RWPE1 (cell line): ENCODE measurements around the gene GRAP2.

Experiments used
- CTCF ChIA-PET: fragments of 350-600 bp; sonication (Branson Sonifier 250); formaldehyde crosslinking; extraction: SDS; loops from one replicate; lab custom pipeline; 2021; lab: Yijun Ruan, JAX
- POLR2A ChIA-PET: fragments of 400-600 bp; formaldehyde crosslinking; extraction: SDS; loops from one replicate; lab custom pipeline; 2020; ENCODE audit warnings: antibody characterized with exemption; ENCODE audit not compliant: low non-redundant PET; lab: Yijun Ruan, JAX
- DNase-seq: peaks from one replicate; pipeline ENCODE4 v3.0.0; 2012; ENCODE audit warnings: low spot score
- H3K27ac ChIP-seq: fragments of 450-650 bp; 2 replicates; pipeline ENCODE4 v1.5.1; 2017
- TF ChIP-seq, protein P1 (sequence below): fragments of 450-650 bp; conservative IDR thresholded peaks from 2 replicates; pipeline ENCODE4 v1.5.1; 2017; ENCODE audit warnings: low read depth, mild to moderate bottlenecking

Gene GRAP2

DNA sequence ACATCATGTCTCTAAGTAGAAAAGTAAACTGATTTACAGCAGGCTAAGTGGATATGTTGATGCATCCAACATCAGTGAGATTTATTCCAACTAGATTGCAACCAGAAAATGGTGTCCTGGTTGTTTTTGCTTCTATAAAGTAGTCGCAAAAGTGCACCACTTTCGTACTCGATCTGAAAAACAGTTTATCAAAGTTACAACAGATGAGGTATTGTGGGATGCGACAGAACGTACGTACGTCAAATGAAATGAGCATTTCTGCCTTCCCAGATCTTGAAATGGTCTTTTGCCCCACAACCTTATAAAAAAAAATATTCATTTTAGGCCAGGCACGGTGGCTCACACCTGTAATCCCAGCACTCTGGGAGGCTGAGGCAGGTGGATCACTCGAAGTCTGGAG is 13.7 kb downstream of the GRAP2 start:
- H3K27ac ChIP-seq = no peak overlapping the region
- TF ChIP-seq, protein P1, sequence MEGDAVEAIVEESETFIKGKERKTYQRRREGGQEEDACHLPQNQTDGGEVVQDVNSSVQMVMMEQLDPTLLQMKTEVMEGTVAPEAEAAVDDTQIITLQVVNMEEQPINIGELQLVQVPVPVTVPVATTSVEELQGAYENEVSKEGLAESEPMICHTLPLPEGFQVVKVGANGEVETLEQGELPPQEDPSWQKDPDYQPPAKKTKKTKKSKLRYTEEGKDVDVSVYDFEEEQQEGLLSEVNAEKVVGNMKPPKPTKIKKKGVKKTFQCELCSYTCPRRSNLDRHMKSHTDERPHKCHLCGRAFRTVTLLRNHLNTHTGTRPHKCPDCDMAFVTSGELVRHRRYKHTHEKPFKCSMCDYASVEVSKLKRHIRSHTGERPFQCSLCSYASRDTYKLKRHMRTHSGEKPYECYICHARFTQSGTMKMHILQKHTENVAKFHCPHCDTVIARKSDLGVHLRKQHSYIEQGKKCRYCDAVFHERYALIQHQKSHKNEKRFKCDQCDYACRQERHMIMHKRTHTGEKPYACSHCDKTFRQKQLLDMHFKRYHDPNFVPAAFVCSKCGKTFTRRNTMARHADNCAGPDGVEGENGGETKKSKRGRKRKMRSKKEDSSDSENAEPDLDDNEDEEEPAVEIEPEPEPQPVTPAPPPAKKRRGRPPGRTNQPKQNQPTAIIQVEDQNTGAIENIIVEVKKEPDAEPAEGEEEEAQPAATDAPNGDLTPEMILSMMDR = no peak
- ChIA-PET POLR2A (no interaction called here), CTCF (interaction anchor here (0.7 to 0.9 kb wide), 2 partner anchors 9 to 18 kb away, joined by 3 read pairs; no protein-coding TSS in a partner anchor)
- DNase-seq = no peak

DNA sequence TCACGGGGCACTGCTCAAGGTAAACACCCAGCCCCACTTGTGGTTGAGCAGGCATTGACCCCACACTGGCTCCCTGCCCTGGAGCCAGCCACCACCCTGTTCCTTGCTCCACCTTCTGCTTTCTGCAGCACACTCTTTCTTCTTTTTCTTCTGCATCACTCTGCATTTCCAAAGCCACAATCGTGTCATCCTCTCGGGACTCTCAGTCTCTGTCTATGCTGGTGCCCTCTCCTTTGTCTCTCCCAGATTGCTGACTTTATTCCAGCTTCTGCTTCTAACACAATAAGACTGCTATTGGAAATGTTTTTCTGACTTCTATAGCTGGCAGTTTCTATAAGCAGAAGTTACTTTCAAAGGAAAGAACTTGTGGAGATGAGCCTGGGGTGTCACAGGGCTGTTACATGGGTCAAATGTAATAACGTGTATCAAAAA is 14.4 kb downstream of the GRAP2 start:
- no peak overlapping the region for H3K27ac ChIP-seq
- TF ChIP-seq, protein P1 = no peak
- ChIA-PET POLR2A (no interaction called here), CTCF (no interaction called here)
- no peak for DNase-seq

DNA sequence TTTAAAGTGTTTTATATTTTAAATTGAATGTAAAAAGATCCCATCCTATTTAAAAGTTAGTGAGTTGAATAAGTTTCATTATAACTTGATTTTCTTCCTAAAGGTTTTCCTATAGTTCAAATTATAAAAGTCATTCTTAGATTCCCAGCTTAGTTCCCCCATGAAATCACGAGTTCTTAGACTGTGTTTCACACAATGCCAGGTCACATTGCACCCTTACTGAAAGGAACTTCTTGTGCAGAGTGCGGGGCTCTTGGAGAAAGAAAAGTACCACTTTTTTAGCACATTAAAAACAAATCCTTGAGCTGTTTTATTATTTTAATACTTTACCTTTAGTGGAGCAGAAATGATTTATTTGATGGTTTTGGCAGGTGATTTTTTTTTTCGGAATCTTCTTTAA is 15.6 kb downstream of the GRAP2 start:
- DNase-seq = no peak
- CTCF ChIA-PET = interaction anchor here (0.6 kb wide), 1 partner anchor 31 kb away, joined by 3 read pairs; no protein-coding TSS in a partner anchor
- POLR2A ChIA-PET = no interaction called here

DNA sequence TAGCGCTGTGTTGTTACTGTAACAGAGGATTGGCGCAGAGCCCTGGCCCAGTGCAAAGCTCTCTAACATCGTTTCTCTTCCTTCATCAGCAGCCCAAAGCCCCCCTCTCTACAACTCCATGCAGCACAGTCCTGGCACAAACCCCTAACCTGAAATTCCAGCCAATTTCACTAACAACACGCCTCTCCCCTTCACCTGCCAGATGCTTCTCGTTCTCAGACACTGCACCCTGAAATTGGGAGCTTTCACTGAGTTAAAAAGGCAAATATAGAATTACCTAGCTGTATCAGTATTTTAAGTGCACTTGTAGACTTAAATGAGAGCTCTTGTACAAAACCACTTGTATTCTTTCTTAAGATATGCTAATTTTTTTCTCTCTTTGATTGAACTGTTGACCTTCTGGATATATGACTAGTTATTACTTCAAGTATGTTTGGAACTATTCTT is 16.3 kb downstream of the GRAP2 start:
- H3K27ac ChIP-seq = no peak overlapping the region
- POLR2A ChIA-PET = no interaction called here
- DNase-seq = no peak
- TF ChIP-seq, protein P1 = no peak
- CTCF ChIA-PET = interaction anchor here (0.5 kb wide), 1 partner anchor 358 kb away, joined by 5 read pairs; no protein-coding TSS in a partner anchor

More for the DNA sequence above, 15.6 kb downstream of the GRAP2 start:
- TF ChIP-seq, protein P1 = no peak
- no peak overlapping the region for H3K27ac ChIP-seq

DNA sequence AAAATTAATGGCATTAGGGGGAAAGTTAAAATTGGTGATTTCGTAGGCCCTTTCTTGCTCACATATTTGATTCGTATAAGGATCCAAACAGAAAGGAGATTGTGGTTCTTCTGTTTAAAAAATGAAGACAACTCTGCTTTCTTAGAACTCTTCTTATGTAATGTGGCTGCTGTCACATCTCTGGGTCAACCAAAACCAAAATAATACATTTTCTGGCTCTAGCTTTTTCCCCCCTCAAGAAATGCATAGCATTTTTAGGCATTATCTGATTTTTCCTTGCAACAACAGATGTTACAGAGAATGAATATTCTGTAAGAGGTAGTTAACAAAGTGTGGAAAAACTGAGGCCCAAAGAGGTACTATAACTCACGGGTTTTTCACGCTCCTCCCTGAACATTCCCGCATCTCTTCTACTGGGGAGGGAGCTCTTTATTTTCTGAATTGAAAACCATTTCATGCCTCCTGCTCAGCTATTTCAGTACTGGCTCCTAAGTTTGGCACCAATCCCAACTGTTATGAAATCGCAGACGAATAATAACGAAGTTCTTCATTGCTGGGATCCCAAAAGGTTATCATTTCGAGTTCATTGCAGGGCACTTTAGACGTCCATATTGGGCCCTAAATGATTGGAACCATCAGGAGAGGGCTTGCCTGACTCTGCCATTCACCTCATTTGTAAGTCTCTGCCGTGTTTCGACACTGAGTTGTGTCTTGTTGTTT is 17.1 kb downstream of the GRAP2 start:
- TF ChIP-seq, protein P1 = no peak
- ChIA-PET CTCF (interaction anchor here (0.5 kb wide), 1 partner anchor 359 kb away, joined by 5 read pairs; no protein-coding TSS in a partner anchor), POLR2A (no interaction called here)
- no peak overlapping the region for H3K27ac ChIP-seq
- no peak for DNase-seq

GRCh38 chr22:39920134-39920743 is 19.4 kb downstream of the GRAP2 start:
- ChIA-PET CTCF (no interaction called here), POLR2A (no interaction called here)
- TF ChIP-seq, protein P1 = no peak
- no peak overlapping the region for H3K27ac ChIP-seq
- DNase-seq = no peak
